Fibroblast of skin of right quadriceps (primary cell): ENCODE measurements around the gene FATE1.

Source experiments
- DNase-seq: peaks from one replicate; pipeline ENCODE4 v3.0.0-alpha.2; 2013

FATE1 gene

DNA sequence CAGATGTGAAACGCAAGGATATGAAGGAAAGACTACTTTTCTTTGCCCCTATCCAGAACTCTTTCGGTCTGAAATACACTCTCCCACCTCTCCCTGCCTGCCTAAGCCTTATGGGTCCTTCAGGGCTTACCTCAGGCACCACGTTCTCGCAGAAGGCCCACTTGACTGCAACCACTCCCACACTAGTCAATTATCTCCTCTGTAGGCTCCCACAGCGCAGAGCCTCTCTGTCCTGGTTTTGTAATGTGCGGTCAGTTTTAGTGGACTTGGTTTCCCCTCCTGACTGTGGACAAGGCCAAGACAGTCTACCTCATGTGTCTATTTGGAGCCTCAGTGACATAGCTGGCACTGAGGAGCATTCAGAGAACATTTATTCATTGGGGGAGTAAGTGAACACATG lies 29.8 kb downstream of the FATE1 start:
- no peak for DNase-seq

DNA sequence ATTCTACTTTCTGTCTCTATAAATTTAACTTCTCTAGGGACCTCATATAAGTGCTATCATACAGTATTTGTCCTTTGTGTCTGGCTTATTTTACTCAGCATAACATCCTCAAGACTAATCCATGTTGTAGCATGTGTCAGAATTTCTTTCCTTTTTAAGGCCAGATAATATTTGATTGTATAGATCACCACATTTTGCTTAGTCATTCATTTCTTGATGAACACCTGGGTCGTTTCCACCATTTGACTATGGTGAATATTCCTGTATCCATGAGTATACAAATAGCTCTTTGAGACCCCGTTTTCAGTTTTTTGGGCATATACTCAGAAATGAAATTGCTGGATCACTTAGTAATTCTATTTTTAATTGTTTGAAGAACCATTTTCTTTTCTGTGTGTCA lies 30.7 kb downstream of the FATE1 start:
- DNase-seq = no peak

GRCh38 chrX:151750511-151750910 lies 34.7 kb downstream of the FATE1 start:
- no peak for DNase-seq

DNA sequence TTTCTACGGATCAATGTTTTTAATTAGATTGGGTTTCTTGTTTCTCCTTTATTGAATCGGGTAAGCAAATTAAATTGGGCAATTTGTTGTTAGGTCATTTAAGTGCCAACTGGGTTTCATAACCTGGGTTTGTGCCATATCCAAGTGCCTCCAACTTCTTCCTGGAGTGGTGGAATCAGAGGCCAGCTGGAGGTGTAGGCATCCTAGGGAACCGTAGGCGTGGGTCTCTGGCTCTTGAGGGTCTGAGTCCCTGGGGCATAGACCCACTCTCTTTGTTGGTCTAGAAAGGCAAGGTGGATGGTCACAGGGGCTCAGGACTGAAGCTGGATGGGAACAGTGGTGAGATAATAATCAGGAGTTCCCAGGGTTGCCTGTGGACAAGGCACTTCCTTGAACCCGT lies 37.0 kb downstream of the FATE1 start:
- no peak for DNase-seq

DNA sequence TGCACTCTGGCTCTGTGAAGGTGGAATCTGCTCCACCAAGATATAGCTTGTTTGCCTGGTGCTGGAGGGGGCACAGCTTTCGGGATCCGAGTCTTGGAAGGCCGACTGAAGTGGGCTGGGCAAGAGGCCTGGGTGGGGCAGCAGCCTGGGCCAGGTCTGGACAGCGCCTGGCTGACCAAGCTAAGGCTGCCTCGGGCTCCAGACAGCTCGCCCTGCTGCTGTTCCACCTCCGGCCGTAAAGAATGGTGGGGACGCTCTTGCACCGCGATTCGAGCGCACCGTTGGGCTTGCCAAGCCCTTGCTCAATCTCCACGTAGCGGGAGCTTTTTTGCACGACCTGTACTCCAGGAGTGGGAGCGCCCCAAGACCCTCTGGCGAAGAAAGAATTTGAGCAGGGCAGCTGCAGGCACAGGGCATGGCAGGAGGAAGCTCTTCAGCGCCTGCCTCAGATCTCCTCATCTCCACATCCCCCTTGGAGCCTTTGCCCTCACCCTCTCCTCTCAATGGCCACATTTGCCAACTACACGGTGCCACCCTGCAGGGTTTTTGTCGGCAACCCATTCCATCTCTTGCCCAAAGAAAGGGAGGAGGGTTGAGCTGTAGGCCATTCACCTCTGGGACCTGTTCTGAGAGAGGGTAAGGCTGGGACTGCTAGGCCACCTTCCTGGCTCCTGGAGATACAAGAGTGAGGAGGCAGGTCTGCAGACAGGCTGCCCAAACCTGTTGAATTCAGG lies 37.6 kb downstream of the FATE1 start:
- peak; percentile 30 for DNase-seq

DNA sequence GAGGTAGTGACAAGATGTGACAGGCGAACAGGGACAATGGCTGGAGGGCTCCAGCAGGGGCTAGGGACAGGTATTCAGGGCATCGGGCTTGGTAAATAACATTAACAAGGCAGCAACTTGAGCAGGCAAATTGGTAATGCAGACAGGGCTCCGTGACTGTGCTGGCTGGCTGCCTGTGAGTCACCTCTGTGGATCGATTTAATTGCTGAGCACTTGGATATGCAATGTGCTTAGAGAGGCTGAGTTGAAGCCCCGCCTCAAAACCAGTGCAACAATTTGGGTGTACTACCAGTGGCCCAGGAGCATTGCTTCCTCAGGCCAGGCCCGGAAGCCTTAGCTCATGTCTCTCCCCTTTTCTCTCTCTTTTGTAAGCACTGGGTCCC lies 38.2 kb downstream of the FATE1 start:
- DNase-seq = peak; percentile 75

- DNase-seq = peak; percentile 25
These were observed 38.9 kb downstream of the FATE1 start for GRCh38 chrX:151754641-151755215.

GRCh38 chrX:151759041-151759708 lies 43.3 kb downstream of the FATE1 start:
- DNase-seq = no peak

DNA sequence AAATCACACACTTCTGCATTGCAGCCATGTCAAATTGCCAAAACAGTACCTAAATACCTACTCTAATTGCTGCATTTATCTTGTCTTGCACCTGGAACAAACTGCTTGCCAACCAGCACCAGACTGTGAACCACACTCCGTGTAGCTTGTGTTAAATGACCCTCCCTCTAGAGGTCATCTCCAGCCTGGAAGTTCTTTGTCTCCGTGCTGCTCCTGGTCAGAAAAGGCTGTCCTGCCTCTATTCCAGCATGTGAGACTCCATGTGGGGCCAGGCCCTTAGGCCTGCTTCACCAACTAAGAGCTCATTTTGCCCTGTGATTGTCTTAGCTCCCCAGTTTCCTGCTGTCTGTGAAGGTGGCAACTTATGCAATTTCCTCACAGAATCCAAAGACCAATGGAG lies 47.0 kb downstream of the FATE1 start:
- no peak for DNase-seq

DNA sequence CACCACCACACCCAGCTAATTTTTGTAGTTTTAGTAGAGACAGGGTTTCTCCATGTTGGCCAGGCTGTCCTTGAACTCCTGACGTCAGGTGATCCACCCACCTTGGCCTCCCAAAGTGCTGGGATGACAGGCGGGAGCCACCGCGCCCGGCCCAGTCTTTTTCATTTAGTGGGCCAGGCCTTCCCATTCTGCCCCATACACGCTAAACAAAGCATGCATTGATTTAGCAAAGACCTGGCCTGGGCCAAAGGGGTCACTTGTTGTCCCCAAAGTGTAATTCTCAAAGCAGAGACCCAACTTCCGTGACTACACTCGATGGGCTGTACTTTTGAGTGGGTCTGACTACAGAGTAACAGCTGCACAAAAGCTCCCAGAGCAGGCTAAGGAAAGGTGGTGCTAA lies 47.9 kb downstream of the FATE1 start:
- no peak for DNase-seq

GRCh38 chrX:151765026-151765425 lies 49.2 kb downstream of the FATE1 start:
- no peak for DNase-seq

DNA sequence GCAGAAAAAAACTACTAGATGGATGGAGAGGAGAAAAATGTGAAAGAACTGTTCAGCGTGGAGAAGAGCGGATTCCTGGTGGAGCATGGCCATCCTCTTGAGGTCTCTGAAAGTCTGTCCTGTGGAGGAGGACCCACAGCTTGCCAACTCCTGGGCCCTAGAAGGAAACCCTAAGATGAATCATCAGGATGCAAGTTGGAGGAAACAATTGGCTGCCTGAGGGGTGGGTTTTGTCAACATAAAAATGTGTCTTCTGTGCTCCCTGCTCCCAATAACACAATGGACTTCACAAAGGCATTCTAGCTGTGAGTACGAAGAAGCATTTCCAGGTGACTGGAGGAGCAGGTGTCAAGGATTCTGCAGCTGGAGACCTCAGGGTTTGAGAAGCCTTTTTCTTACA lies 55.9 kb downstream of the FATE1 start:
- no peak for DNase-seq
